Esophagus squamous epithelium (tissue), 5 donors: Measurements from ENCODE around the gene OR51V1. TPM values are rescaled to one million over a fixed set of nuclear protein-coding genes. Genes with fewer than 3 reads are reported as not detected.

Experiments used
- DNase-seq: peaks from one replicate; lab custom pipeline; 2025; lab: John Stamatoyannopoulos, UW
- H3K27ac ChIP-seq, 4 donors: fragments of 200-600 bp; sonication (generic); one replicate each; pipeline ENCODE4 v1.5.1; 2016 to 2019; ENCODE audit warnings: mild to moderate bottlenecking in 1 of 4
- H3K27me3 ChIP-seq, 4 donors: fragments of 200-600 bp; sonication (generic); 1 replicate in 3 of 4; 2 replicates in 1 of 4; pipeline versions ENCODE4 v1.5.1 to v1.6.0; 2017 to 2021; ENCODE audit warnings: antibody characterized with exemption in 1 of 4
- H3K36me3 ChIP-seq, 3 donors: fragments of 200-600 bp; sonication (generic); one replicate each; pipeline ENCODE4 v1.5.1; 2016 to 2019
- H3K4me1 ChIP-seq, 3 donors: fragments of 200-600 bp; sonication (generic); one replicate each; pipeline ENCODE4 v1.5.1; 2017 to 2019
- H3K4me3 ChIP-seq, 4 donors: fragments of 200-600 bp; sonication (generic); 1 replicate in 3 of 4; 2 replicates in 1 of 4; pipeline ENCODE4 v1.5.1; 2016 to 2019; ENCODE audit warnings: mild to moderate bottlenecking in 2 of 4, moderate library complexity in 1 of 4
- H3K9me3 ChIP-seq, 3 donors: fragments of 200-600 bp; sonication (generic); one replicate each; pipeline ENCODE4 v1.5.1; 2016 to 2019
- CTCF ChIP-seq, 6 experiments: fragments of 450-650 bp in 4 of 6; fragments of 200-600 bp in 2 of 6; sonication (generic) in 2 of 6; IDR thresholded peaks; one replicate each; pipeline ENCODE4 v1.5.1; 2016 to 2019; ENCODE audit warnings: antibody characterized with exemption in 6 of 6, mild to moderate bottlenecking in 4 of 6, moderate library complexity in 4 of 6
- POLR2A ChIP-seq, 4 donors: fragments of 450-650 bp; IDR thresholded peaks; one replicate each; pipeline ENCODE4 v1.6.1; 2017; ENCODE audit warnings: antibody characterized with exemption in 4 of 4, mild to moderate bottlenecking in 4 of 4, moderate library complexity in 3 of 4
- WGBS, 2 donors: methylation state at CpG; one replicate each; pipeline ENCODE4 v1.1.5; 2018; 5-methylcytosine and 5-hydroxymethylcytosine counted together
- intact Hi-C: fragments of 100-400 bp; cut with DNase I; formaldehyde crosslinking; loops from one replicate; pipeline ENCODE4 v1.15.0; 2022
- total RNA-seq, 4 donors: library from RNA; depleted of rRNA; stranded (reverse); fragments of >200 nt; gene quantifications; one replicate each; pipeline ENCODE4 v1.1.0, GENCODE V29; 2016
- donor health status: DM: yes; HTN: yes; CAD: no.

Gene OR51V1
- total RNA-seq, 4 donors from 2014 or later: not detected

- TF ChIP-seq POLR2A (IDR thresholded peaks at IDR 0.05) (no peak), CTCF (IDR thresholded peaks at IDR 0.05) (no peak)
- H3K4me3 ChIP-seq: no peak within 1 kb of the TSS
- no peaks in the 10 kb centered on the region for H3K27me3 ChIP-seq
- 75 to 87% methylated on average over 3 of the region's 3 CpGs for WGBS, 2 donors
- no peak for DNase-seq
- H3K27ac ChIP-seq: no peak within 1 kb of the TSS
- intact Hi-C loops: no loop called here
- no peaks in the 10 kb centered on the region for H3K9me3 ChIP-seq
- no peaks in the 10 kb centered on the region for H3K4me1 ChIP-seq
- H3K36me3 ChIP-seq: no peaks in the 10 kb centered on the region
Observed at GRCh38 chr11:5226732-5227310, 26.3 kb upstream of the OR51V1 start, which contains the start of gene HBB. Gene HBB, minus strand, starts transcription at chr11:5227071. Its CDS starts 50 bp downstream, at chr11:5227021.

- intact Hi-C loops: no loop called here
- H3K9me3 ChIP-seq: no peaks in the 10 kb centered on the region
- WGBS, 2 donors: 41 to 48% methylated on average over 2 of the region's 2 CpGs
- H3K27me3 ChIP-seq: no peaks in the 10 kb centered on the region
- no peaks in the 10 kb centered on the region for H3K4me1 ChIP-seq
- no peak overlapping the region for H3K4me3 ChIP-seq
- no peak for DNase-seq
- no peak overlapping the region for H3K27ac ChIP-seq
- no peak for TF ChIP-seq CTCF (IDR thresholded peaks at IDR 0.05)
- no peak for TF ChIP-seq POLR2A (IDR thresholded peaks at IDR 0.05)
- H3K36me3 ChIP-seq: no peaks in the 10 kb centered on the region
Observed at GRCh38 chr11:5225480-5225871, 25.0 kb upstream of the OR51V1 start.

- intact Hi-C loops: no loop called here
- no peak for DNase-seq
- TF ChIP-seq POLR2A (IDR thresholded peaks at IDR 0.05) (no peak), CTCF (IDR thresholded peaks at IDR 0.05) (no peak)
- H3K27ac ChIP-seq: no peak overlapping the region
- H3K36me3 ChIP-seq: no peaks in the 10 kb centered on the region
- H3K4me3 ChIP-seq: no peak overlapping the region
- 74 to 81% methylated on average over 5 to 6 of the region's 6 CpGs for WGBS, 2 donors
- no peaks in the 10 kb centered on the region for H3K4me1 ChIP-seq
- H3K9me3 ChIP-seq: no peaks in the 10 kb centered on the region
- H3K27me3 ChIP-seq: no peaks in the 10 kb centered on the region
Observed at GRCh38 chr11:5224538-5225479, 24.3 kb upstream of the OR51V1 start.

- H3K27ac ChIP-seq: no peak overlapping the region
- no peak for DNase-seq
- H3K9me3 ChIP-seq: no peaks in the 10 kb centered on the region
- no peaks in the 10 kb centered on the region for H3K27me3 ChIP-seq
- no peak overlapping the region for H3K4me3 ChIP-seq
- no peaks in the 10 kb centered on the region for H3K4me1 ChIP-seq
- WGBS, 2 donors: 75 to 79% methylated on average over 1 of the region's 1 CpG
- TF ChIP-seq POLR2A (IDR thresholded peaks at IDR 0.05) (no peak), CTCF (IDR thresholded peaks at IDR 0.05) (no peak)
- intact Hi-C loops: no loop called here
- H3K36me3 ChIP-seq: no peaks in the 10 kb centered on the region
Observed at GRCh38 chr11:5223686-5224085, 23.2 kb upstream of the OR51V1 start.

GRCh38 chr11:5223146-5223545 is 22.7 kb upstream of the OR51V1 start:
- no peak for DNase-seq
- H3K4me1 ChIP-seq: no peaks in the 10 kb centered on the region
- H3K4me3 ChIP-seq: no peak overlapping the region
- no peaks in the 10 kb centered on the region for H3K36me3 ChIP-seq
- no peaks in the 10 kb centered on the region for H3K9me3 ChIP-seq
- intact Hi-C loops: no loop called here
- H3K27ac ChIP-seq: no peak overlapping the region
- TF ChIP-seq CTCF (IDR thresholded peaks at IDR 0.05) (no peak), POLR2A (IDR thresholded peaks at IDR 0.05) (no peak)
- 81 to 90% methylated on average over 6 of the region's 6 CpGs for WGBS, 2 donors
- no peaks in the 10 kb centered on the region for H3K27me3 ChIP-seq
